HG03469 (cell line): Measurements from ENCODE around the gene ELMO1.
"Not testable (repeated sequence)": the region's sequence is repeated elsewhere in the genome, so short reads cannot be mapped to it uniquely, and the experiment has no call there.

Experiments
- ATAC-seq: cut with Tn5 transposase; IDR thresholded peaks from one replicate; pipeline ENCODE4 v1.9.1; 2021; ENCODE audit warnings: mild to moderate bottlenecking, moderate library complexity, moderate number of reproducible peaks; ENCODE audit not compliant: unreplicated experiment

The ELMO1 gene

DNA sequence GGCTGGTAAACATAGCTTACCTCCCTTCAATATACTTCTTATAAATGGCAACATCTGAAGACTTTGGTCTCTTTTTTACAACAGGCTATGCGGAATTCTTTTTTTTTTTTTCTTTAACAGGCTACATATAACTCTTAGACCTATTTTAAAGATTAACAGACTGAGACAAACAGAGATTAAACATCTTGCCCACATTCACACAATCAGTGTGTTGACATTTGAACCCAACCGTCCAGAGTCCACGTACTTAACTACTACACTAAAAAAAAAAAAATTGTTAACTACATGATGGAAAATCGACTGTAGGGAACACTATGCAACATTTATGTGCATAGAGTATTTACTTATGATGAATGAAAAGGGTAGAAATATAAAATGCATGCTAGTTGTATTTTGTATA is 298.5 kb downstream of the ELMO1 start:
- ATAC-seq: no peak

DNA sequence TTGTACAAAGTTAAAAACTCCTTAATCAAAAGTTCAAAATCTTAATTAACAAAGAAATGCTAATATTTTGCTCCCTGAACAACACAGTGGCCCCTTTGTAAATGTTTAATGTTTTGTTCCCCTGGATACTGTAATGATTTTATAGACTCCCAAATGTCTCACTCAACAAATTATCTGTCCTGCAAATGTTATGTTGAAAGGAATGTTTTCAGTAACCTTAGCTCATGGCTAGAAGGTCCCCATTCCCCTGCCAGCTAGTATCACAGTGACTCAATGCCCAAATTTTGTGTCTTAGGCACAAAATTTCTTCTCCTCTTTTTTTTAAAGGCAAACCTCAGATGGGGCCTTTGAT is 298.9 kb downstream of the ELMO1 start:
- no peak for ATAC-seq

GRCh38 chr7:37149051-37149772 is 299.5 kb downstream of the ELMO1 start:
- ATAC-seq: no peak

DNA sequence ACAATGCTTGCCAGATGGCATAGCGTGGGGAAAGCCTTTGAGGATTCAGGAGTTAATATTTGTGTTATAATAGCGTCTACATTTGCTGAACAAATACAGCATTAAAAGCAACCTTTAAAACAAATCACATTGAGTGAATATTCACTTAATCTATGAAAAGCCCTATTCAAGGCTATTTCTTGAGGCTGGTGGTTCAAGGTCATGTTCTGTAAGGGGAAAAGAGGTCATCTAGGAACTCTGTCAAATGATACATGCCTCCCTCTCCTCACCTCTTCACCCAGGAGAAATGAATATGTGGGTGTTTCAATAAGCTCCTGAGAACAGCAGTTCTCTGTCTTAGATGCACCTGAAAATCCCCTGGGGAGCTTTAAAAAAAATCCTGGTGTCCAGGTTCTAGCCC is 303.0 kb downstream of the ELMO1 start:
- ATAC-seq: no peak

- ATAC-seq: no peak
Observed at GRCh38 chr7:37144423-37144822, 304.2 kb downstream of the ELMO1 start.

DNA sequence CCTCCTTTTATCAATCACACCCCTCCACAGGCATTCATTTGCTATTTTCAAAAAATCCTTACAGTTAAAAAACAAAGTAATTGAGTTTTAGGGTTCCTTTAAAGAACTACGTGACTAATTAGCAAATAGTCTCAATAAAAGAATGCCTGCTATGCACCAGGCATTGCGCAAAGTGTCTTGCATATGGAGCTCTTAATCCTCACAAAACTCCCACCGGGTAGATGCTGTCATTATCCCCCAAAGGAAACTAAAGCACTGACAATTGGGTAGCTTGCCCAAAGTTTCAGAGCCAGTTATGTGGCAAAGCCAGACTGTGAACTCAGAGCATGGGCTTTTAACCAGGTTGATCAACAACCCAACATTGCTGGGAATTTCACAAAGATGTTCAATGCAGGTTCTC is 305.7 kb downstream of the ELMO1 start:
- no peak for ATAC-seq

DNA sequence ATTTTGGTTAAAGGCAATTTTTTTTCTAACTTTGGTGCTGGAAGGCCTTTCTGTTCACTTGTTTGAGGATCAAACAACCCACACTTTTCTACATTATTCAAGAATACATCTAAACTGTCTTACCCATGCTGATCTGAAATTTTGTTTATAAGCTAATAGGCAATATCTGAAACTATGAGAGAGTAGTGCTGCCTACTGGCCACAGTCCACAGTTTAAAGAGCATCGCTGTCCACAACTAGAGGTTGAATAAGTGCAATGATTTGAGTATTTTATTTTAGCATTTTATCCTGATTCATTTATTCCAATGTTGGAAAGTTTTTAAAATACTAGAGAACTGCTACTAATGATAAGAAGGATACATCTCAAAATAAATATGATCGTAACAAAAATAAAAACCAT is 306.9 kb downstream of the ELMO1 start:
- no peak for ATAC-seq

DNA sequence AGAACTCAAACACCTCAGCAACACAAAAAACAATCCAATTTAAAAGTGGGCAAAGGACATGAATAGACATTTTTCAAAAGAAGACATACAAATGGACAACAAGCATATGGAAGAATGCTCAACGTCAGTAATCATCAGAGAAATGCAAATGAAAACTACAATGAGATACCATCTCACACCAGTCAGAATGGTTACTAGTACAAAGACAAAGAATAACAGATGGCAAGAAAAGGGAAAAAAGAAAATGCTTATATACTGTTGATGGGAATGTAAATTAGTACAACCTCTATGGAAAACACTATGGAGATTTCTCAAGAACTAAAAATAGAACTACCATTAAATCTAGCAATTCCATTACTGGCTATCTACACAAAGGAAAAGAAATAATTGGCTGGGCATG is 314.8 kb downstream of the ELMO1 start:
- not testable (repeated sequence) for ATAC-seq

DNA sequence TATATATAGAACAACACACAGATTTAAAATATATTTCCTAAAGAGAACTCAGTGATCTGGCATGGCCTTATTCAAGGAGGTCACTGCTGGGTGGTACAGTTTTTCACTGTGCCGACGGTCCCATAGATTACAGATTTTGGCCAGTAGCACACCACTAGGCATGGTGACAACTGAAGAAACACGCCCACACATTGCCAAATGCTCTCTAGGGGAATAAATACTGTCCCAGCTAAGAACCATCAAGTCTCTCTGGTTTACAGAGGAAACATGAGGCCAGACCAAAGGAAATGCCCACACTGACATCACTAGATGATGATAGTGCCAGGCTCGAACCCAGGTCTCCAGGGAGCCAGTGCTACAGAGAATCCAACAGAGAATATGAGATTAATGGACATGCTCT is 316.8 kb downstream of the ELMO1 start:
- no peak for ATAC-seq

DNA sequence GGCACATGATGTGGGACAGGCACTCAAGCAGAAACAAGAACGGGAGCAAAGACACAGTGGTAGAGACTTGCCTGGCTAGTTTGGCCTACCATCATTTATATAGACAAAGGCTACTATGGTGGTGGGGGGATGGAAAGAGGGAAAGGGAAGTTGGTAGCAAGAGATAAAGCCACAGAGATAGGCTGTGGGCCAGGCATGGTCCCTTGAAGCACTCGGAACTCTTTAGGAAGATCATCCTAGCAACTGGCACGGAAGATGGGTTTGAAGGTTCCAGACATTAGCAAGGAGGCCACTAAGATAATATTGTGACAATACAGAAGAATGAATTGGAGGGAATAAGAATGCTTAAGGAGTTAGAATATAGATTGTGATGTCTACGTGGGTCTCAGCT is 319.6 kb downstream of the ELMO1 start:
- no peak for ATAC-seq

DNA sequence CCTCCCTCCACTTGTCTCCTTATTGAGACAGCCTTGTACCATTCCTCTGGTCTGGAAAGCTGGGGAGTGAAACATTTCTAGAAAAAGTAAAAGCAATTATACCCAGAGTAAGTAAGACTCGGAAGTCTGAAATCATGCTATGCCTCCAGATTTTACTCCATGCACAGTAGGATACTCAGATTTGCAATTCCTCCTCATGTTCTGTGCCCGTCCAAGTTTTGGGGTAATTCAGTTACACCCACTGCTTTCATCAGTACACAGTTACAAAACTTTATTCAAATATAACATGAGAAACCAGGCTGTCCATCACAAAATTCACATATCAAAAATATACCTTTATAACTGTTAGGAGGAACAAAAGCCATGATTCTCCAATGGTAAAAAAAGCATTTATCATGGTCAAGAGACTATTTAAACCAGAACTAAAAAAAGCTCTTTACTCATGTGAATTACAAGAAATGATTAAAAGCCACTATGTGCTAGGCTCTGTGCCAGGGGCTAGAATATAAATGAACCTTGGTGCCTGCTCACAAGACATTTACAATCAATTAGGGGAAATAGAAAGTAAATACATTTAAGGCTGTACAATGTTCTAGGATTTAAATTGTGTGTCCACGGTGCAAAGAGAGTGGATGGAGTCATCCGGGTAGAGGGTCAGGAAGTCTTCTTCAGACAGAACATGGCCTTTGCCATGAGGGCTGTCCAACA is 320.2 kb downstream of the ELMO1 start:
- ATAC-seq: no peak

DNA sequence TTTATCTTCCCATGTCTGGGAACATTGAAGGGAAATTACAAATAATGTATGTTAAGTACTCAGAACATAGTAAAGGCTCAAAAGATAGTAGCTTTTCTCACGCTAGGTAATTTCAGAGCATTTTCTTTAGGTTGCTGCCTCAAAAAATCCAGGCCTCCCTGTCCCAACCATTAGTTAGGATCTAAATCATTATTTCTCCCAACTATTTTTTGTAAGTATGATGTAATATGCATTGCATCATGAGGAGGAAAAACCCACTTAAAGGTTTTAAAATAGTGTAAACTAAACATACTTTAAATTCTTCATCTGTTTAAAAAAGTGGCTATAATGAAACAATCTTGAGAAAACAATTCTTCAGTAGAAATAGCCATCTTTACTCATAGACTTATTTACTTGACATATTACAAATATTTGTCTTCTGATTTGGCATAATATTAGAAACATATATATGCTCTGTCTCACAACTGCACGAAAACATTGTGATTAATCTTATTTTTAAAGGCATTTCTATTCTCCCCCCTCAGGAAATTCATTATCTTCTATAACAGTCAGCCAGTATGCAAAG is 329.3 kb downstream of the ELMO1 start:
- ATAC-seq: no peak

DNA sequence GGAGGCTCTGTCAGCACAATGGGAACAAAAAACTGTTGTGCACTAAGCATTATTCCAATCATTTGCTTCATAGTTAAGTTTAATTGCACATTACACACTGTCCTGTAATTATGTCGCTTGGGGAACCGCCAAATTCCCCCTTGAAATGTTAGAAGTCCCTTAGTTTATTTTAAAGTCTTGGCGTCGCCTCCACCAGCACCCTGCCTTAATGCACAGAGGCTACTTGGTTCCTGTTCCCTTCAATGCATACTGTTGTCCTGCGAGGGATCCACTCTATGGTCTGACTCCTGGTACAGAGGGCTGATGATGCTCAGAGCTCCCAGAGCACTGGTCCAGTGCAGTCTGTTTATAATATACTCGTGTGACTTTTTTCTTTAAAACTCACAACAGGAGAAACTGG is 330.7 kb downstream of the ELMO1 start:
- ATAC-seq: no peak

GRCh38 chr7:37117292-37117691 is 331.4 kb downstream of the ELMO1 start:
- ATAC-seq: no peak

- ATAC-seq: no peak
Observed at GRCh38 chr7:37116093-37116701, 332.5 kb downstream of the ELMO1 start.

- ATAC-seq: no peak
Observed at GRCh38 chr7:37113661-37114355, 334.9 kb downstream of the ELMO1 start.

- ATAC-seq: no peak
Observed at GRCh38 chr7:37112876-37113275, 335.8 kb downstream of the ELMO1 start.

DNA sequence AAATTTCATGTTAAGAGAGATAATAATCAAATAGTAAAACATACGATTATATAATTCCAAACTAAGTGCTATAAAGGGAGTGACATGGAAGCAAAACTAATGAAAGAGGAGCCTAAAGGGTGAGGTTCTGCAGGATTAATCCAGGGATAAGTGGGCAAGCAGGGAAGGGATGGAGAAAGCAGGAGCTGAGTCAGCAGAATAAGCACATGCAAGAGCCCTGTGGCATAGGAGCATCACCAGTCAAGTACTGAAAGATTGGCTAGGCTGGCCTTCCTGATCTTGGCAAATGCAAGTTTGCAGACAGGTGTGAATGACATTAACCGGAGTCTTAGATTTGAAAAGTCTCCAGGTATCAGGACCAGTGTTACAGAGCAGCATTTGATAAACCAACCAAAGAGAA is 336.4 kb downstream of the ELMO1 start:
- ATAC-seq: no peak

- no peak for ATAC-seq
Observed at GRCh38 chr7:37111459-37111858, 337.2 kb downstream of the ELMO1 start.

DNA sequence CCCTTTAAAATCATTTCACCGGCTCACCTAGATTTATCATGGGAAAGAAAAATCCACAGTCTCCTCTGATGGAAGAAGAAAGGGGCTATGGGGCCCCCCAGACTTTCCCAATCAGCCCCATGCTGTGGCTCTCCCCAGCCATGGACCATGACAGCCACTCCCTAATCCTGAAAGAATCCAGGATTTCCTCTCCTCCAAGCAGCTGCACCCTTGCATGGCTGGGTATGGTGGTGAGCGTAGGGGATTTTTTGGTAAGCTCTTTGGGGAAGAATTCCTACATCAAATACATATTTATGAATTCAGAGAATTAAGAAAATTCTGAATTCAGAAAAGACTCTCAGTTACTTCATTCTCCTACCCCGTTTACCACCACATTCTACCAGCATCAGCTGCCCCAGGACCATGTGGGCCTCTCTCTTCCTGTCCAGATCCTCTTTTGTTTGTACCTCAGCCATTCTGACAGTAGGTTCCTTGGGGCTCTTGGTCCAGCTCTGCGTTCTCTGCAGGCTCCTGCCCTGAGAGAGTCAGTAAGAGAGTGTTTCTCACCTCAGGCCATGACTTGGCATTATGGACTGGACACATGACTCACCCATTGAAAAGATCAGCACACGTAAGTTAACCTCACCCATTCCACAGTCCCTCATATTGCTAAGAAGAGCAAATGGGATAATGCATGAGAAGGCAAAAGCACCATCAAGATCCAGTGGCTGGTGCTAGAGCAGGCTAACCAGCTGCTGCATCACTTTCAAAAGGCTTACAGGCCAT is 337.8 kb downstream of the ELMO1 start:
- no peak for ATAC-seq

DNA sequence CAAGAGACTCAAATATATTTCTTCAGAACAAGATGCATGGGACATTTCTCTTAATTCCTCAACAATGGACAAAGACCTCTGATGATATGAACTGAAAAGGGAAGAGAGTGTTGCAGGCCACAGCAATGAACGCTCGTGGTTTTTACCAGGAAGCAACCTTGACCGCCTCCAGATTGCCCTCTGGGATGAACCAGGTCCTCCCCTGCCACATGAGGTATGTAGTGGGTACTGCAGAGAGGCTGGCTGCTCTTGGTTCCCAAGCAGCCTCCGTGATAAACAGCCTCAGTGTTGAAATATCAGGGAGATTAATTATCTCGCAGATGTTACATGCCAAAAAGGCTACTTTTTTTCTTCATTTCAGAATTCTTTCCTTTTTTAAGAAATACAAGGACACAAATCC is 338.8 kb downstream of the ELMO1 start:
- ATAC-seq: no peak
